ENCODE data around the gene BEAN1. TPM values are rescaled to one million over a fixed set of nuclear protein-coding genes. Genes with fewer than 3 reads are reported as not detected.

Gene BEAN1
- total and polyA plus RNA-seq, 2 donors (not counting 1 experiment from before 2014, with no cell fraction given), result 0.07 TPM; not detected in 1

- H3K4me1 ChIP-seq (ENCODE audit: control insufficient read depth, extremely low read depth, insufficient read depth, low read length), result no peaks in the 10 kb centered on the region
- H3K27me3 ChIP-seq (ENCODE audit: control insufficient read depth, insufficient read depth, low read length), result peaks cover 31% of the 10 kb centered on the region
- DNase-seq (ENCODE audit: low read depth in 2 of 2), result no peak
- H3K27ac ChIP-seq (ENCODE audit: insufficient read depth, low read length), result no peak overlapping the region
- no peaks in the 10 kb centered on the region for H3K36me3 ChIP-seq (ENCODE audit: control insufficient read depth, insufficient read depth, low read length)
- H2AFZ ChIP-seq (ENCODE audit: low read length), result no peak overlapping the region
- H3K79me2 ChIP-seq (ENCODE audit: control insufficient read depth, insufficient read depth, low read length), result no peaks in the 10 kb centered on the region
- no peak overlapping the region for H3K4me2 ChIP-seq (ENCODE audit: extremely low read depth, insufficient read depth, low read length)
- no peak overlapping the region for H3K4me3 ChIP-seq (replicated peaks in 1 of 4; ENCODE audit: control extremely low read depth in 1 of 4, insufficient read depth in 1 of 4, low read depth in 3 of 4, low read length in 4 of 4)
- H3K9me3 ChIP-seq (ENCODE audit: control insufficient read depth, insufficient read depth, low read depth, low read length), result no peaks in the 10 kb centered on the region
- TF ChIP-seq CTCF (conservative IDR thresholded peaks at IDR 0.05 in 1 of 2, IDR thresholded peaks at IDR 0.05 in 1 of 2; ENCODE audit: low read depth in 1 of 2, low read length in 2 of 2) (no peak), EZH2 (IDR thresholded peaks at IDR 0.05; ENCODE audit: low read length, missing control alignments) (no peak)
- no peaks in the 10 kb centered on the region for H4K20me1 ChIP-seq (ENCODE audit: control insufficient read depth, extremely low read depth, insufficient read depth, low read length)
- H3K9ac ChIP-seq (ENCODE audit: insufficient read depth, low read length), result no peak overlapping the region
Measured at GRCh38 chr16:66432429-66432828, 5.3 kb downstream of the BEAN1 start.

GRCh38 chr16:66434619-66435430 lies 7.7 kb downstream of the BEAN1 start:
- no peaks in the 10 kb centered on the region for H3K4me1 ChIP-seq (ENCODE audit: control insufficient read depth, extremely low read depth, insufficient read depth, low read length)

GRCh38 chr16:66435896-66436295 lies 8.8 kb downstream of the BEAN1 start:
- no peak overlapping the region for H3K4me3 ChIP-seq (replicated peaks in 1 of 4; ENCODE audit: control extremely low read depth in 1 of 4, insufficient read depth in 1 of 4, low read depth in 3 of 4, low read length in 4 of 4)
- H3K79me2 ChIP-seq (ENCODE audit: control insufficient read depth, insufficient read depth, low read length), result no peaks in the 10 kb centered on the region
- peaks cover 6% of the 10 kb centered on the region for H3K27me3 ChIP-seq (ENCODE audit: control insufficient read depth, insufficient read depth, low read length)
- no peaks in the 10 kb centered on the region for H3K36me3 ChIP-seq (ENCODE audit: control insufficient read depth, insufficient read depth, low read length)
- H2AFZ ChIP-seq (ENCODE audit: low read length), result no peak overlapping the region
- no peak overlapping the region for H3K4me2 ChIP-seq (ENCODE audit: extremely low read depth, insufficient read depth, low read length)
- H3K4me1 ChIP-seq (ENCODE audit: control insufficient read depth, extremely low read depth, insufficient read depth, low read length), result no peaks in the 10 kb centered on the region
- TF ChIP-seq CTCF (conservative IDR thresholded peaks at IDR 0.05 in 1 of 2, IDR thresholded peaks at IDR 0.05 in 1 of 2; ENCODE audit: low read depth in 1 of 2, low read length in 2 of 2), result no peak
- no peak for TF ChIP-seq EZH2 (IDR thresholded peaks at IDR 0.05; ENCODE audit: low read length, missing control alignments)
- H3K27ac ChIP-seq (ENCODE audit: insufficient read depth, low read length), result no peak overlapping the region
- no peaks in the 10 kb centered on the region for H4K20me1 ChIP-seq (ENCODE audit: control insufficient read depth, extremely low read depth, insufficient read depth, low read length)
- no peaks in the 10 kb centered on the region for H3K9me3 ChIP-seq (ENCODE audit: control insufficient read depth, insufficient read depth, low read depth, low read length)
- no peak for DNase-seq (ENCODE audit: low read depth in 2 of 2)
- no peak overlapping the region for H3K9ac ChIP-seq (ENCODE audit: insufficient read depth, low read length)

More at GRCh38 chr16:66434619-66435430, 7.7 kb downstream of the BEAN1 start:
- no peak overlapping the region for H3K4me2 ChIP-seq (ENCODE audit: extremely low read depth, insufficient read depth, low read length)
- no peaks in the 10 kb centered on the region for H3K9me3 ChIP-seq (ENCODE audit: control insufficient read depth, insufficient read depth, low read depth, low read length)
- no peaks in the 10 kb centered on the region for H3K79me2 ChIP-seq (ENCODE audit: control insufficient read depth, insufficient read depth, low read length)
- TF ChIP-seq CTCF (conservative IDR thresholded peaks at IDR 0.05 in 1 of 2, IDR thresholded peaks at IDR 0.05 in 1 of 2; ENCODE audit: low read depth in 1 of 2, low read length in 2 of 2) (no peak), EZH2 (IDR thresholded peaks at IDR 0.05; ENCODE audit: low read length, missing control alignments) (no peak)
- H4K20me1 ChIP-seq (ENCODE audit: control insufficient read depth, extremely low read depth, insufficient read depth, low read length), result no peaks in the 10 kb centered on the region
- DNase-seq (ENCODE audit: low read depth in 2 of 2), result no peak
- H3K27me3 ChIP-seq (ENCODE audit: control insufficient read depth, insufficient read depth, low read length), result peaks cover 10% of the 10 kb centered on the region
- no peaks in the 10 kb centered on the region for H3K36me3 ChIP-seq (ENCODE audit: control insufficient read depth, insufficient read depth, low read length)
- no peak overlapping the region for H3K4me3 ChIP-seq (replicated peaks in 1 of 4; ENCODE audit: control extremely low read depth in 1 of 4, insufficient read depth in 1 of 4, low read depth in 3 of 4, low read length in 4 of 4)
- H3K9ac ChIP-seq (ENCODE audit: insufficient read depth, low read length), result no peak overlapping the region
- H2AFZ ChIP-seq (ENCODE audit: low read length), result no peak overlapping the region
- H3K27ac ChIP-seq (ENCODE audit: insufficient read depth, low read length), result no peak overlapping the region

All from fibroblast of lung (primary cell).